ENCODE data around the gene ACKR3.

The ACKR3 gene

DNA sequence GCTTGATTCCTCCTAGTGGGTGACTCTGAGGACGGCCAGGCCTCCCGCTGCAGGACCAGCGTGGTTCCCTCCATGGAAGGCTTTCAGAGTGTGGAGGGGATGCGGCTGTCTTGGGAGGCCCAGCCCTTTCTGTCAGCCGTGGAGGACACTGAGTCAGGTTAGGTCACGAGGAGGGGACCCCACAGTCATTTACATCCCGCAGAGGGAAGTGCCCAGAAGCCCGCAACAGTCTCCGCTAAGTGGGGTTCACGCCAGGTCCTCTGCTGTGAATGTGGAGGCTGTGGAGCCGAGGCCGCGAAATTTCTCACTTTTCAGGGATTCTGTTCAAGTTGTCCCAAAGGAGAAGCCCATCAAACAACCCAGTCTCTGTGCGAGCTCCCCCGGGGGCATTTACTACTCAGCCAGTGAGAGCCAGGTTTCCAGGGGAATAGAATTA, 8.8 kb downstream of the ACKR3 start:
- no peak for TF ChIP-seq CTCF (IDR thresholded peaks at IDR 0.05; ENCODE audit: borderline replicate concordance, insufficient read depth, low read depth, low read length)
- H3K4me3 ChIP-seq (ENCODE audit: low read depth, low read length) = no peak overlapping the region

DNA sequence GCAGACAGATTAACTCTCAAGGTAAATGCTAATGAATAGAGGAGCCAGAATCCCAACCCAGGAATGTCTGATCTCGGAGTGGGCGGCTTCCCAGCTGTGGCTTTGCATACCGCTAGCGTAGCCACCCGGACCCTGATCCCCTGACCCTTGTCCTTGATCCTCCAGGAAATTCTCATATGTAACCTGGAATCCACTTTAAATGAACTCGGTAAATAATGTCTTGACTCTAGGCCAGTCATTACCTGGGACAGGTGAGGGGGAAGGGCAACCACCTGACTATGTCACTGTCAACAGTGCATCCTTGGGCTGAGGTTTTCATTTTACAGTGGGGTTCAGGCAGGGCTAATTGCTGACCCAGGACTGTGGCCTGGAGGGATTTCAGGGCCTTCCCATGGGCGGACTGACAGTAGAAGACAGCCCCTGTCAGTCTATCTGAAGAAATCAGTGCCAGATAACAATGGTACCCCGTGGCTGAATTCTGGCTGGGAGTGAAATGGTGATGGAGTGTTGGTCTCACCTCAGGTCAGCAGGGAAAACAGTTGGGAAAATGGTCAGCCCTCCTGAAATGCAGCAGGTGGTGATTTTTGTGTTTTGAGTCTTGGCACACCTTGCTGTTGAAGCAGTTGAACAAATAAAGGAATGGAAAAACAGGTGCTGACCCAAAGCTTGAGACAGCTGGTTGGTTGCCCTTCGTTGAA, 9.6 kb downstream of the ACKR3 start:
- TF ChIP-seq CTCF (IDR thresholded peaks at IDR 0.05; ENCODE audit: borderline replicate concordance, insufficient read depth, low read depth, low read length) = no peak
- no peak overlapping the region for H3K4me3 ChIP-seq (ENCODE audit: low read depth, low read length)

DNA sequence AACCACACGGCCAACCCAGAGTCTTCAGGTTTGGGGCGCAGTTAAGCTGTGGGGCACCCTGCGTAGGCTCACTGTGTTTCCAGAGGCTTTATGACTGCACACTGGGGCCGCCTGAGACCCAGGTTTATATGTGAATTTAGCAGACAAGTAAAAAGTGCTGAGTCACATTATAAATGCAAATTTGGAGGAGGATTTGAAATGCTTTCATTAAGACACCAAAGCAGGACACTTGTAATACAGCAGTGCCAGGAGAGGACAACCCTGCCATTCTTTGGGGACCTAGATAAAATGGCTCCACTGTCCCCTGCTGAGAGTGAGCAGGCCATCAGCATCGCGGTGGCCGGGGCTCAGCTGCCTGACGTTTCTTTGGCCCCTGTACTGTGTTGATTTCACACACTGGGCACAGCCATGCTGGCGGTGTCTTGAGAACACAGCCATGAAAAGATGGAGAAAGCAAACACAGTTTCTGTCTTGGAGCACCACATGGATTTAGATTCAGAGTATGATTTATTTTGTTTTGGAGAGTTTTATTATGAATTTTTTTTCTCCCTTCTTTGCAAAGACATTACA, 10.2 kb downstream of the ACKR3 start:
- no peak for TF ChIP-seq CTCF (IDR thresholded peaks at IDR 0.05; ENCODE audit: borderline replicate concordance, insufficient read depth, low read depth, low read length)
- H3K4me3 ChIP-seq (ENCODE audit: low read depth, low read length) = no peak overlapping the region

GRCh38 chr2:236580746-236581355, 11.2 kb downstream of the ACKR3 start:
- H3K4me3 ChIP-seq (ENCODE audit: low read depth, low read length) = no peak overlapping the region
- no peak for TF ChIP-seq CTCF (IDR thresholded peaks at IDR 0.05; ENCODE audit: borderline replicate concordance, insufficient read depth, low read depth, low read length)

- TF ChIP-seq CTCF (IDR thresholded peaks at IDR 0.05; ENCODE audit: borderline replicate concordance, insufficient read depth, low read depth, low read length) = no peak
Observed at GRCh38 chr2:236581546-236581945, 11.9 kb downstream of the ACKR3 start.

GRCh38 chr2:236582968-236583367, 13.3 kb downstream of the ACKR3 start:
- no peak overlapping the region for H3K4me3 ChIP-seq (ENCODE audit: low read depth, low read length)
- no peak for TF ChIP-seq CTCF (IDR thresholded peaks at IDR 0.05; ENCODE audit: borderline replicate concordance, insufficient read depth, low read depth, low read length)

More at GRCh38 chr2:236581546-236581945, 11.9 kb downstream of the ACKR3 start:
- H3K4me3 ChIP-seq (ENCODE audit: low read depth, low read length) = no peak overlapping the region
